SW480 (cell line): Measurements from ENCODE around the gene GRID1.
"Not testable (repeated sequence)": the region's sequence is repeated elsewhere in the genome, so short reads cannot be mapped to it uniquely, and the experiment has no call there.

Experiments
- DNase-seq: peaks from one replicate; pipeline ENCODE4 v3.0.0-alpha.2; 2016; ENCODE audit warnings: low spot score

GRID1 gene

GRCh38 chr10:85868627-85869499 lies 497.7 kb downstream of the GRID1 start:
- DNase-seq, result no peak

- DNase-seq, result no peak
Observed at GRCh38 chr10:85864868-85865526, 501.6 kb downstream of the GRID1 start.

GRCh38 chr10:85864173-85864549 lies 502.4 kb downstream of the GRID1 start:
- DNase-seq, result no peak

GRCh38 chr10:85863301-85864172 lies 503.1 kb downstream of the GRID1 start:
- DNase-seq, result no peak

- DNase-seq, result peak; percentile 16
Observed at GRCh38 chr10:85862771-85863170, 503.8 kb downstream of the GRID1 start.

GRCh38 chr10:85861513-85862197 lies 504.9 kb downstream of the GRID1 start:
- DNase-seq, result no peak

GRCh38 chr10:85859859-85860258 lies 506.7 kb downstream of the GRID1 start:
- DNase-seq, result no peak

- DNase-seq, result no peak
Observed at GRCh38 chr10:85858776-85859515, 507.6 kb downstream of the GRID1 start.

GRCh38 chr10:85857791-85858190 lies 508.8 kb downstream of the GRID1 start:
- DNase-seq, result no peak

GRCh38 chr10:85857305-85857704 lies 509.3 kb downstream of the GRID1 start:
- DNase-seq, result no peak

GRCh38 chr10:85851934-85852333 lies 514.7 kb downstream of the GRID1 start:
- no peak for DNase-seq

- no peak for DNase-seq
Observed at GRCh38 chr10:85851325-85851724, 515.3 kb downstream of the GRID1 start.

GRCh38 chr10:85850736-85851135 lies 515.9 kb downstream of the GRID1 start:
- no peak for DNase-seq

GRCh38 chr10:85849315-85849714 lies 517.3 kb downstream of the GRID1 start:
- no peak for DNase-seq

- no peak for DNase-seq
Observed at GRCh38 chr10:85848756-85849155, 517.8 kb downstream of the GRID1 start.

- DNase-seq, result no peak
Observed at GRCh38 chr10:85847085-85847484, 519.5 kb downstream of the GRID1 start.

- DNase-seq, result not testable (repeated sequence)
Observed at GRCh38 chr10:85838660-85839059, 527.9 kb downstream of the GRID1 start.

GRCh38 chr10:85832988-85833387 lies 533.6 kb downstream of the GRID1 start:
- no peak for DNase-seq

- no peak for DNase-seq
Observed at GRCh38 chr10:85831422-85831821, 535.2 kb downstream of the GRID1 start.

GRCh38 chr10:85826377-85826776 lies 540.2 kb downstream of the GRID1 start:
- no peak for DNase-seq

GRCh38 chr10:85811405-85811804 lies 555.2 kb downstream of the GRID1 start:
- DNase-seq, result no peak
